Endodermal cell (in vitro differentiated cells): ENCODE results near the gene CHD2. TPM values are rescaled to one million over a fixed set of nuclear protein-coding genes. Genes with fewer than 3 reads are reported as not detected.
A peak's percentile ranks its signal among the peaks of the same experiment; 100 is the strongest.

Experiments
- DNase-seq: peaks from one replicate; pipeline ENCODE4 v3.0.0-alpha.2; 2017
- H3K27ac ChIP-seq: 2 replicates; pipeline ENCODE4 v1.5.1; 2013; ENCODE audit warnings: mild to moderate bottlenecking, low read depth, low read length, moderate library complexity
- H3K27me3 ChIP-seq: 2 replicates; pipeline ENCODE4 v1.6.1; 2013; ENCODE audit warnings: mild to moderate bottlenecking, low read length, moderate library complexity; ENCODE audit not compliant: insufficient read depth, control insufficient read depth, poor library complexity, severe bottlenecking
- H3K36me3 ChIP-seq: 2 replicates; pipeline ENCODE4 v1.7.0; 2013; ENCODE audit warnings: mild to moderate bottlenecking, low read length, moderate library complexity; ENCODE audit not compliant: control insufficient read depth, insufficient read depth
- H3K4me1 ChIP-seq: one replicate; pipeline ENCODE4 v1.7.0; 2013; ENCODE audit warnings: low read length; ENCODE audit not compliant: control insufficient read depth, insufficient read depth
- H3K4me3 ChIP-seq: 2 replicates; pipeline ENCODE4 v1.5.1; 2013; ENCODE audit warnings: mild to moderate bottlenecking, low read length, moderate library complexity
- H3K9ac ChIP-seq: 2 replicates; pipeline ENCODE4 v1.6.1; 2013; ENCODE audit warnings: mild to moderate bottlenecking, low read length, moderate library complexity; ENCODE audit not compliant: poor library complexity, severe bottlenecking; ENCODE audit errors: extremely low read depth
- H3K9me3 ChIP-seq: 2 replicates; pipeline ENCODE4 v1.6.1; 2013; ENCODE audit warnings: mild to moderate bottlenecking, low read length, moderate library complexity; ENCODE audit not compliant: control insufficient read depth
- H3K27ac Mint-ChIP-seq: 2 replicates; pipeline ENCODE4 v1.8.0; 2020; ENCODE audit warnings: mixed read lengths
- H3K27me3 Mint-ChIP-seq: 2 replicates; pipeline ENCODE4 v1.8.0; 2021; ENCODE audit warnings: mild to moderate bottlenecking, mixed read lengths; ENCODE audit not compliant: insufficient read depth
- H3K36me3 Mint-ChIP-seq: 2 replicates; pipeline ENCODE4 v1.8.0; 2020; ENCODE audit warnings: low read depth, mixed read lengths
- H3K4me1 Mint-ChIP-seq: 2 replicates; pipeline ENCODE4 v1.8.0; 2020; ENCODE audit warnings: mixed read lengths
- H3K4me3 Mint-ChIP-seq: 2 replicates; pipeline ENCODE4 v1.8.0; 2020; ENCODE audit warnings: mild to moderate bottlenecking, moderate library complexity, mixed read lengths
- H3K9me3 Mint-ChIP-seq: 2 replicates; pipeline ENCODE4 v1.8.0; 2020; ENCODE audit warnings: mild to moderate bottlenecking, mixed read lengths
- WGBS, 2 experiments: methylation state at CpG; one replicate each; pipeline versions ENCODE4 v1.1.5 to v1.1.7; 2013; ENCODE audit warnings: missing lambda C conversion rate in 2 of 2, mixed read lengths in 1 of 2; ENCODE audit not compliant: insufficient coverage in 1 of 2, insufficient read length in 1 of 2; 5-methylcytosine and 5-hydroxymethylcytosine counted together
- total RNA-seq, 2 donors: library from RNA; stranded (reverse); fragmentation: NEBNext Ultra II Directional in 1 of 2; extraction: Animal tissue kit (Norgen Biotek cat#: 25700) in 1 of 2; gene quantifications; 2 replicates in 1 of 2; 3 replicates in 1 of 2; pipeline ENCODE4 v1.2.1, GENCODE V29; 2021
- TF ChIP-seq, protein P1 (sequence below): fragments of 200-600 bp; sonication (generic); conservative IDR thresholded peaks from 2 replicates; pipeline ENCODE4 v1.5.0; 2021; ENCODE audit warnings: antibody characterized with exemption, mild to moderate bottlenecking

The CHD2 gene
- total RNA-seq, 2 donors from 2014 or later: 116 to 127 TPM

DNA sequence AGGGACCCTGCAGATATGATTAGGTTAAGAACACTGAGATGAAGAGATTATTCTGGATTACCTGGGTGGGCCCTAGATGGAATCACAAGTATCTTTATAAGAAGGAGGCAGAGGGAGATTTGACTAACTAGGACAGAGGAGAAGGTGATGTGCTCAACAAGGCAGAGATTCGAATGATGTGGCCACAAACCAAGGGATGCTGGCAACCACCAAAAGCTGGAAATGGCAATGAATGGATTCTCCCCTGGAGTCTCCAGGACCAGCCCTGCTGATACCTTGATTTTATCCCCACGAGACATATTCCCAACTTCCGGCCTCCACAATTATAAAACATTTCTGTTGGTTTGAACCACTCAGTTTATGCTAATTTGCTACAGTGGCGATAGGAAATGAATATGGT, 146.0 kb downstream of the CHD2 start:
- Histone ChIP-seq H3K4me3 (no peak overlapping the region), H3K9me3 (peaks cover 13% of the 10 kb centered on the region), H3K9ac (no peak overlapping the region), H3K36me3 (peaks cover 60% of the 10 kb centered on the region), H3K27me3 (no peaks in the 10 kb centered on the region), H3K4me1 (no peaks in the 10 kb centered on the region), H3K27ac (no peak overlapping the region)
- H3K9me3 Mint-ChIP-seq: peaks cover 10% of the 10 kb centered on the region
- DNase-seq: no peak
- peaks cover 75% of the 10 kb centered on the region for H3K36me3 Mint-ChIP-seq
- no peak overlapping the region for H3K27ac Mint-ChIP-seq
- WGBS, 2 experiments: 83 to 90% methylated on average over 2 to 4 of the region's 4 CpGs
- no peaks in the 10 kb centered on the region for H3K4me1 Mint-ChIP-seq
- TF ChIP-seq, protein P1, sequence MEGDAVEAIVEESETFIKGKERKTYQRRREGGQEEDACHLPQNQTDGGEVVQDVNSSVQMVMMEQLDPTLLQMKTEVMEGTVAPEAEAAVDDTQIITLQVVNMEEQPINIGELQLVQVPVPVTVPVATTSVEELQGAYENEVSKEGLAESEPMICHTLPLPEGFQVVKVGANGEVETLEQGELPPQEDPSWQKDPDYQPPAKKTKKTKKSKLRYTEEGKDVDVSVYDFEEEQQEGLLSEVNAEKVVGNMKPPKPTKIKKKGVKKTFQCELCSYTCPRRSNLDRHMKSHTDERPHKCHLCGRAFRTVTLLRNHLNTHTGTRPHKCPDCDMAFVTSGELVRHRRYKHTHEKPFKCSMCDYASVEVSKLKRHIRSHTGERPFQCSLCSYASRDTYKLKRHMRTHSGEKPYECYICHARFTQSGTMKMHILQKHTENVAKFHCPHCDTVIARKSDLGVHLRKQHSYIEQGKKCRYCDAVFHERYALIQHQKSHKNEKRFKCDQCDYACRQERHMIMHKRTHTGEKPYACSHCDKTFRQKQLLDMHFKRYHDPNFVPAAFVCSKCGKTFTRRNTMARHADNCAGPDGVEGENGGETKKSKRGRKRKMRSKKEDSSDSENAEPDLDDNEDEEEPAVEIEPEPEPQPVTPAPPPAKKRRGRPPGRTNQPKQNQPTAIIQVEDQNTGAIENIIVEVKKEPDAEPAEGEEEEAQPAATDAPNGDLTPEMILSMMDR: no peak
- H3K27me3 Mint-ChIP-seq: no peaks in the 10 kb centered on the region
- no peak overlapping the region for H3K4me3 Mint-ChIP-seq

DNA sequence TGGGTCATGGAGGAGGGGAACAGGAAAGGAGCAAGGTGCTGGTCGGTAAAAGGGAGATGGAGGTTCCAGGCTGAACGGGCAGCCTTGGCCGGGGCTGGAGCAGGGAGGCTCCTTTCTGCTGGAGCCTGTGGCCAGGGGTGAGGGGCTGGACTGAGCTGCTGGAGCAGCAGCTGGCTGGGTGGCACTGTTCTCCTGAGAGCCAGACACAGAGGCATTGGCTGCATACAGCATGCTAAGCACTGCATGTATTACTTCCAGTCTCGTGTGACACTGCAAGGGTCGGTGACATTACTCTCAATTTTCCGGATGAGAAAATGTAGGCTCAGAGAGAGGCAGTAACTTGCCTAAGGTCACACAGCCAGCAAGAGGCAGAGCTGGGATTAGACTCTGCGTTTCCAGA, 146.6 kb downstream of the CHD2 start:
- no peaks in the 10 kb centered on the region for H3K4me1 Mint-ChIP-seq
- 78 to 92% methylated on average over 3 to 7 of the region's 7 CpGs for WGBS, 2 experiments
- DNase-seq: no peak
- no peak overlapping the region for H3K4me3 ChIP-seq
- peaks cover 61% of the 10 kb centered on the region for H3K36me3 ChIP-seq
- H3K9ac ChIP-seq: no peak overlapping the region
- H3K4me3 Mint-ChIP-seq: no peak overlapping the region
- no peak overlapping the region for H3K27ac Mint-ChIP-seq
- no peak overlapping the region for H3K27ac ChIP-seq
- peaks cover 10% of the 10 kb centered on the region for H3K9me3 Mint-ChIP-seq
- no peaks in the 10 kb centered on the region for H3K27me3 ChIP-seq
- no peaks in the 10 kb centered on the region for H3K27me3 Mint-ChIP-seq
- peaks cover 13% of the 10 kb centered on the region for H3K9me3 ChIP-seq
- peaks cover 75% of the 10 kb centered on the region for H3K36me3 Mint-ChIP-seq
- TF ChIP-seq, protein P1: no peak
- H3K4me1 ChIP-seq: no peaks in the 10 kb centered on the region

DNA sequence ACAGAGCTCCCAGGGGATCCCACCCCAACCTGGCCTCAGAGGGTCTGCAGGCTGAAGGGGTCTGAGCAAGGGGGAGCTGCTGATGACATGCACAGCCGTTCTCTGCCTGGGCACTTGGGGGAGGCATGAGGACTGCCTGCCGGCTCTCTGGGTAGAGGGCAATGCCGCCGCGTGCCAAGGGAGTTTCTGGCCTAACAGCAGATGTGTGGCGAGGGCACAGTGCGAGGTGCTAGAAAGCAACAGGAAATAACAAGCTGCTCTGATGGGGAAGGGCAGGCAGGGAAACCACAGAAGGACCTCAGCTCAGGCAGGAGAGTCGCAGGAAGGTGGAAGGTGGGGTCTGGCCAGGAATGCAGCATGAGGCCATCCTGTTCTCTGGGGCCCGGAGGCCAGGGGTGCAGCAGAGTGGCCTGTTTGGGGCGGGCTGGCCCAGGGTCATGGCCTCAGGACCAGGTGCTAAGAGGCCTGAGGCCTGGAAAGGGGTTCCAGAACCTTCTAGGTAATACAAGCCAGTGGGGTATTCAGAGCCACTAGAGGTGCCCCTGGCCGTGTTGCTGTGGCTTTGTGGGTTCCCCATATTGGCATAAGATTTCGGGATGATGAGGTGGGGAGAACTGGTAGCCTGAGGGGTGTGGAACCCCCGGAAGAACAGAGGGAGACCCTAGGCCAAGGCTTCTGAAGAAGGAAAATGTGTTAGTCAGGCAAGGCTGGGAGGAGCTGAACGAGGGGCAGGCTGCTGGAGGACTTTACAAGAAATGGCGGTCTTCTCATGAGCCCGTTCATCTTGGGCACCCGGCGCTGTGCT, 147.7 kb downstream of the CHD2 start:
- Histone ChIP-seq H3K4me1 (no peaks in the 10 kb centered on the region), H3K27me3 (no peaks in the 10 kb centered on the region), H3K4me3 (no peak overlapping the region), H3K36me3 (peaks cover 70% of the 10 kb centered on the region), H3K9me3 (peaks cover 13% of the 10 kb centered on the region), H3K9ac (no peak overlapping the region), H3K27ac (no peak overlapping the region)
- no peaks in the 10 kb centered on the region for H3K27me3 Mint-ChIP-seq
- no peak for DNase-seq
- H3K9me3 Mint-ChIP-seq: peaks cover 10% of the 10 kb centered on the region
- TF ChIP-seq, protein P1: no peak
- H3K36me3 Mint-ChIP-seq: peaks cover 80% of the 10 kb centered on the region
- peak overlapping the region; percentile 69 for H3K27ac Mint-ChIP-seq
- WGBS, 2 experiments: 94 to 99% methylated on average over 10 to 18 of the region's 18 CpGs
- no peak overlapping the region for H3K4me3 Mint-ChIP-seq
- H3K4me1 Mint-ChIP-seq: no peaks in the 10 kb centered on the region
